AG08396 (cell line): ENCODE measurements around the gene RGP1.
A peak's percentile ranks its signal among the peaks of the same experiment; 100 is the strongest.

Experiments
- DNase-seq: peaks from one replicate; pipeline ENCODE4 v3.0.0; 2012; ENCODE audit warnings: low spot score, mixed read lengths

The RGP1 gene

DNA sequence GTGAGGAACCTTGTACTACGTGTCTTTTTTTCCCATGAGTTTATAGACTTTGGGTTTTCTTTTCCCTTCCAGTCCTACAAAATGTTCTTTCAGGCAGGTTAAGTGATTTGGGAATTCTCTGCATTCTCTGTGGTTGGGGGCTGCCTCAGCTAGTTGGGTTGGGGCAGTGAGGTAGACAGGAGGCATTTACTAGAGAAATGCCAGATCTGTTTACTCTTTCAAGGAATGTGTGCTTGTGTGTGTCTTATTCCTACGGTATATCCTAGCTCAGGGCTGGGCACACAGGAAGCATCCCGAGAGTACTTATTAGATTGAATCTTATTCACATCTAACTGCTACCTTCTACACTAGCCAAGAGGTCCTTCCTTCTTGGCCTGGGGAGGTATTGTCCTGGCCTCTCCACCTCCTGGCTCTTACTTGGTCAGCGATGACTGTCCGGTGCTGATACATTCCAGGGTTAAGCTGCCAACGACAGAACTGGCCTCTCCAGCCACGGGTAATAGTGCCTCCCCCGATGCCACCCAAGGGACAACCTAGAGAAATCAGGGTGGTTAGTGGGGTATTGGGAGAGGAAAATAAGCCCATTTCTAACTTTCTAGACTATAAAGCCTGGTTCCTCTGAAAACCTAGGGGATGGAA lies 5.1 kb upstream of the RGP1 start:
- DNase-seq = no peak

DNA sequence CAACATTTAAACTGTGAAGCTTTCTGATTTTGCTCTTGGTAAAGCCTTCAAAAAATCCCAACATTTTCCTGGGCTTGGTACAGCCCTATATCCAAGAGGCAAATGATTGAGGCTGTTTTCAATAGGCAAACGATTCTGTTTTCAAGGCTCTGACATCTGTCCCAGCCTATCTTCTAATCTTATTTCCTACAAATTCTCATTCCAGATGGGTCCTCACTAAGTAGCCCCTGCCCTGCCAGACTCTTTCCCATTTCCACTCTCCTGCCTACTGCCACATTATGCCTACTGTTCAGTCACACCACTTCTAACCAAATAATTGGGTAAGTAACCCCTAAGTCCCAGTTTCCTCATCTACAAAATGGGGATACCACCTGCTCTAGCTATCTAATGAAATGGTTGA lies 3.5 kb upstream of the RGP1 start:
- no peak for DNase-seq

DNA sequence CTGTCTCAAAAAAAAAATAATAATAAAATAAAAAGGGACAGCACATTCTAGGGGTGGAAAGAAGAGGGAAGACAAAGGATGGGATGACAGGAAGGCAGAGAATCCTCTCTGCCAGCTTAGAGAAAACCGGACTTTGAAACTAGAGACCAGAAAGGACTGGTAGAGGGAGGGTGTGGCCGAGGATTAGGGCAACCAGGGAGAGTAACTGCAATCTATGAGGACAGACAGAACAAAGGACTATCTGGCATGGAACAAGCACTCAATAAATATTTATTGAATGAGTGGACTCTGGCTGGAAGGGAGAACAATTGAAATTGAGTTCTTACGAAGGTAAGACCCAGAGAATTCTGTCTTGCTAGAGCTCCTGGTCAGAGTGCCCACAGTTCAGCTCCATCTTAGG lies 2.5 kb upstream of the RGP1 start:
- DNase-seq = no peak

DNA sequence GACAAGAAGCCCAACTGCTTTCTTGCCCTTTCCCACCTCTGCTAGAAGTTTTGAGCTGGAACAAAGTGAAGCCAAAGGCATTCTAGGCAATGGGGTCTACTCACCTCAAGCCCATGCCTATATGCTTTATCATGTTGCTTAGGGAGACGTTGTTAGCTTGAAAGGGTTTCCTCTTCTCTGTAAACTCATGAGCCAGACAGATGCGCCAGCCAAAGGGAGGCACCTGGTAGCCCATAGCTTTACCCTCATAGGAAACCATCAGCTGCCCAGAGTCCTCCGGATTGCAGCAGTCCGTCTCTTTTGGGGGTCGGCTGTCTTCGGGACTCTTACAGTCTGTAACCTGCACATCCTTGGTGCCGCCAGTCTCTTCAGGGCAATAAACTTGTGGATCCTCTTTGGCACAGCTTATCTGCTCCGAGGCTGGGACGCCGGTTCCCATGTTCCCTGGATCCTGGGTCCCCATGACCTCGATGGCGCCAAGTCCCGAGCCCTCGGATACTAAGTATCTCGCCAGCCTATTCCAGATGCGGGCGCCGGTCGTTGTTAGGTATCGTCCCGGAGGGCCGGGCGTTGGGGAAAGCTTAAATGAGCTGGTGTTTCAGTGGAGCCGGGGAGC lies 737 bp upstream of the RGP1 start:
- DNase-seq = no peak

DNA sequence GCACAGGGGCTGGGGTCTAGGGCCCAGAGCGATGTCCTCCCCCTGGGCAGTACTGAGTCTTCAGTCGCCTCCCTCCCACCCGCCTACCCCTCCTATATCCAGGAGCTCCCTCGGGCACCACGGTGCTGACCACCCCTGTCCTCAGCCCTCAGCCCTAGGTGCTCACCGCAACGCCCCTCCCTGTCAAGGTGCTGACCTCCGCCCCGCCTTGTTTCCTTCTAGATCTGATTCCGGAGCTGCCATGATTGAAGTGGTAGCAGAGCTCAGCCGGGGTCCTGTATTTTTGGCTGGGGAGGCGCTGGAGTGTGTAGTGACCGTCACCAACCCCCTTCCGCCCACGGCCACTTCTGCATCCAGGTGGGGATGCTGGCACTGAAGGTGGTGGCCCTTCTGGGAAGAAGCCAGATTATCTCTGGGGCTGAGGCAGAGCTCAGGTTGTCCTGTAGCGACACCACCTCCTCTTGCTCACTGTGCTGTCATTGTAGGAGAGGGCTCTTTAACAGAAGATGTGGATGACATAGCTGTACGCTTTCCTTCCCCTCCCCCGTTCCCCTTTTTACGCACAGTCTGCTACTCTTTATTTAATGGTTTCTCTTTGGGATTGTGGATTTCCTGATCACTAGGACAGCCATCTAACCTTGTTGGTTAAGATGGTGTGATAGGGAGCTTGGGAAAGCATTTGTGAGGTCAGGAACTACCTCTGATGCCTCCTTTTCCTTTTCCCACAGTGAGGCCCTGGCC lies 598 bp downstream of the RGP1 start:
- no peak for DNase-seq

DNA sequence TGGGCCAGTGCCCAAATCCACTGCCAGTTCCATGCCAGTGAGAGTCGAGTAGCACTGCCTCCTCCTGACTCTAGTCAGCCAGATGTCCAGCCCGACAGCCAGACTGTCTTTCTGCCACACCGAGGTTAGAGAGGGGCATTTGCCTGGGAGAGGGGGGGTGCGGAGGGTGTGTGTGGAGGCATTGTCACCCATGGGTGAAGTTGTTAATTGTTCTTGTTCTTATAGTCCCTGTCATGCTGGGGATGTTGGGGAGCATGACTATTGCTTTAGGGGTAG lies 1.1 kb downstream of the RGP1 start:
- no peak for DNase-seq

DNA sequence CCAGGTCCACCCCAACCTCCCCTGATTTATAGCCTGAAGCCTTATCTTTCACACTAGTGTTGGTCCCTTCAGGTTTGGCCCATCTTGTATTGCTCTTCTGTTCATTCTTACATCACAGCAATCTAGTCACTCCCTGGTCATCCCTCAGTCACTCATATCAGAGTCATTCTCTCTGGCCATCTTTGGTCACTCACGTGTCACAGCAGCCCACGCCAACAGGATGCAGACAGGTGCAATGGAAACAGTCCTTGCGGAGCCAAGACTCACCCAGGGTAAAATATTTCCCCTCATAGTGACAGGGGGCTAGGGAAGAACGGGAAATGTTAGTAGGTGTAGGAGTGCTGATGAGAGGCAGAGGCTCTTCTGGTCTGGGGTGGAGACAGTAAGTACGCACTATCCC lies 4.4 kb downstream of the RGP1 start:
- DNase-seq = no peak

DNA sequence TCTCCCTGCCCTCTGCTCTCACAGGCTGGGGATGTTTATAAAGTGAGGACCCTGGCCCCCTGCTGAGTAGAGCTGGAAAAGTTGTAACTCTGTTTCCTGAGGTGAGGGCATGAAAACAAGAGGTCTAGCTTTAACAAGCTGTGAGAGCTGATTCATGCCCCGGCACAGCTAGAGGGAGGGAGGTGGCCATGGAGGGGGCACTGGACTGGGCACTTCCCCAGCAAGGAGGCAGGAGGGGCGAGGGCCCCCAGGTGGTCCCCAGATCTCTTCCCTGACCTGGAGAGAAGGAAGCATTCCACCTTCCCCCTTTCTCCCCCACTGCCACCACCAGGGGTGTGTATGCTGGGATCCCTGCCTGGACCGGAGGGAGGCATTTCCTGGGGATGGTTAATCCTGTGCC lies 5.2 kb downstream of the RGP1 start, which contains the start of gene MSMP:
MSMP (minus strand) TSS at position 13 of the 400 bp plus-strand sequence. CDS start 147 bp downstream, outside the sequence.
- DNase-seq = no peak

DNA sequence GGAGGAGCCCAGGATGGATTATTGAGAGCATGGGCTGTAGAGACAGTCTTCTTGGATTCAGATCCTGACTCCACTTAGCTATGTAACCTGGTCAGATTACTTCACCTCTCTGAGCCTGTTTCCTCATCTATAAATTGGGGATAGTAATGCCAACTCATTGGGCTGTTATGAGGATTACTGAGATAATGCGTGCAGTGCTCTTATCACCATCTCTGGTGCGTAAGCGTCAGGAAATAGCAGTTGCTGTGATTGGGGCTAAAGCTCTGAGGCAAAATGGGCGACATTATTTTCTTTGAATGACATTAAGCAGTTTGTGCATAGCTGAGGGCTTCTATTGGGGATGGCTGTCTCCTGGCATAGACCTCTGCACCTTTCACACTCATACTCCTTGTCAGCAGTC lies 6.0 kb downstream of the RGP1 start:
- no peak for DNase-seq

DNA sequence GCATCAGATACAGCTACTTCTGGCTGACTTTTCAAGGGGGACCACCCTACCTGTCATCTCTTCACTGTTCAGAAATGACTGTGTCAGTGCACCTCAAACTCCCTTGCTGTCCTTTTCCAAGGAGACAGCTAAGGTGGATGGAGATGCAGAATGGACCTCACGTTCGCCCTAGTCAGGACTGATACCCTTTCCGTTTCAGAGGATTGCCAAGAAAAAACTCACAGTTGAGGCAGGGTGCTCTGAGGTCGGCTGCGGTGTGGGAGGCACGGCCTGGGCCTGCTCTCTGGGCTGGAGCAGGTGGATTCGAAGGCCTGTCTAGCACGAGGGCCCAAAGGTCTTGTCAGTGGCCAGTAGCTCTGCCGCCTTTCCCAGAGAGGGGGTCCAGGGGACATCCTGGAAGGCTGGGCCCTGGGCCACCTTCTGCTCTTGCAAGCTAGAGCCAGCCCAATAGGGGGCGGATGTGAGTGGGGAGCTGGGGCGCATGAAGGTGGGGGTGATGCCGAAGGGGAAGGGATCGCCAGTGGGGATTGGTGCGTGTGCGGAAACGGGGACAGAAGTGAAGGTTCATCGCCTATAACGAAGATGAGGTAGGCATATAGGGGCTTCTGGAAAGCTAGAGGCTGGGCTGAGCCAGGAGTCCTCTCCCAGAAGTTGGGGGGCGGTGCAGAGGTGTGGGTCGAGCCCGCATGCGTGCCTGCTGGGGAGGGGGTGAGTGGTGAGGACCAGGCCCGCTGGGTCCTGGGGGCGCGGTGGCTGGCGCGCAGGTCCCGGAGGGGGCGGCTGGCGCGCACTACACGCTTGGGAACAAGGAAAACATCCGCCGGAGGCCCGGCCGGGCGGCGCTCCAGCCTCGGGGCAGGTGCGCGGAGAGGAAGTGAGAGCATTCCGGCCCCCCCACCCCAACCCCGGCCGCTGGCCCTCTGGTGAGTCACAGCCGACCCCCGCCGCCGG lies 7.5 kb downstream of the RGP1 start:
- DNase-seq = peak; percentile 34

DNA sequence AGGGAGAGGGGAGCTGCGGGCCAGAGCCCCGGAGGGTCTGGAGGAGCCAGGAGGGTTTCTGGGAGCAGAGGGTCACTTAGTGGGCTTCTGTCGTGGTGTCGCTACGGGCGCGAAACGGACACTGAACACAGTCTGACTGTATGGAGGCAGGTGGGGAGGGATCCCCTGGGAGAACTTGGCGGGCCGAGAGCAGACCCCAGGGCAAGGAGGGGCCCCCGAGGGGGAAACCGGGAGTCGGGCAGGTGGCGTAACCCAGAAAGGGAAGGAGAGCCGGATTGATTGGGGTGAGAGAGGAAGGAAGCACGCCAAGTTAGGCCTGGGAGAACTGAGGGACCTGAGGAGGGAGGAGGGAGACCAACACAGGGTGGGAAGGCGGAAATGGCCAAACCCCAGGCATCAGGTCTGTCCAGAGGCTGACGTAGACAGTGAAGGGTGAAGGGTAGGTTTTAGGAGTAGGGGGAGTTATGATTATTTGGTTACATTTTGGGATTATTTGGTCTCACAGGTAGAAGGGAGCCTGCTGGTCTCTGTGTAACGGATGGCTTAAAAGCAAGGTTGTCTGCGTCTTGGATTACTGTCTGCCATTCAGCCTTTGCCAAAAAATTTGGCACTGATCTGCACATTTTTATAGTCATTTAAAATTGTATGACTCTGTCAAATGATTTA lies 8.3 kb downstream of the RGP1 start:
- no peak for DNase-seq

DNA sequence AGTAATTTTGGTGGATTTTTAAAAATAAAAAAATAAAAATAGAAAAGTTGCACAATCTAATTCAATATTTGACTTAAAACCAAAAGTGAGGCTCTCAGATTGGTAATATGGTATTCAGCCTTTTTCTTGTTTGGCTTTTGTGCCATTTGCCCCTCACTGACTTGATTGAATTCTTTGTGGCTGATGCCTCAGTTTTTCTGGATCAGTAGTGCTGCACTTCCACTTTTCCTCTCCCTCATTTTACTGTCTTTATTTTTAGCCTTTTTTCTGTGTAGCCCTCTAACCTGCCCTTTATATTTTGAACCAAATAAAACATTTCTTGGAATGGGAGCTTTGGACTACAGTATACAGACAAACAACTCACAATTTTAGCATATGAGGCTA lies 8.8 kb downstream of the RGP1 start:
- no peak for DNase-seq

DNA sequence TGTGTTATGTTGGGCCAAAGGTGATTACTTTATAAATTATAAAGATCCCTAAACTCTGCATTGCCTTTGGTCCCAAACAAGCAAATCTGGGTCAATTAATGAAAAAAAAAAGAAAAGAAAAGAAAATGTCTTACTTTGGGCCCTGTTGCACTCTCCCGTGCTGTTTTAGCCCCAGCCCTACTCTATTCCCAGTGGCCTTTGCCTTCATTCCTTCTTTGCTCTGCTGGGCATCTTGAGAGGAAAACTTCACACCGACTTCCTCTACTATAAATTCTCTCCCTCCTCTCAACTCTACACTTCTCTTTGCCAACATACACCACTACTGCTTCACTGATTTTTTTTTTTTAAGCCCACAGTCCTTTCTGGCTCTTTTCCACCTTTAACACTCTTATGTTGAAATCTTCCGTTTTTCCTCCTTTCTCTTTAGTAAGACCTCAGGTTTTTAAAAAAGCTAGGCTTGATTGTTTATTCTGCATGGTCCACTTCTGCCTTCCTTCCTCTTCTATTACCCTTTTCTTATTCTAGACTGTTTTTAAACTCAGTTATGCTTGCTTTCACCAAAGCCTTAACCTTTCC lies 9.5 kb downstream of the RGP1 start:
- DNase-seq = no peak

DNA sequence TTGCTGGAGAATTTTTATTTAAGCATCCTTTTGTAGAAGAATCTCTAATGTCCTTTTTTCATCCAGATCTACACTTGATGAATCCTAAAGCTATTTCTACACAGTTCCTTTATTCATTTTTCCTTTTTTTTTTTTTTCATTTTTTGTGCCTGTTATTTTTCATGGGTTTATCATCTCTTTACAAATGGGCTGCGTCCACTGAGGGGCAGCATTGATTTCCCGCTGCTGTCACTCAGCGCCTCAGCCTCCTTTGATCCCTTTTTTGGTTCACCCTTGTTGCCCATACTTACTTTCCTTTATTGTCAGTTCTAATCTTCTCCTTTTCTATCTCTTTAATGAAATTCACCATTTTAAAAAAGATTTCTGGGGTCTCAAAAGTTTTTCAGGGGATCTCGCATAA lies 10.7 kb downstream of the RGP1 start:
- no peak for DNase-seq

DNA sequence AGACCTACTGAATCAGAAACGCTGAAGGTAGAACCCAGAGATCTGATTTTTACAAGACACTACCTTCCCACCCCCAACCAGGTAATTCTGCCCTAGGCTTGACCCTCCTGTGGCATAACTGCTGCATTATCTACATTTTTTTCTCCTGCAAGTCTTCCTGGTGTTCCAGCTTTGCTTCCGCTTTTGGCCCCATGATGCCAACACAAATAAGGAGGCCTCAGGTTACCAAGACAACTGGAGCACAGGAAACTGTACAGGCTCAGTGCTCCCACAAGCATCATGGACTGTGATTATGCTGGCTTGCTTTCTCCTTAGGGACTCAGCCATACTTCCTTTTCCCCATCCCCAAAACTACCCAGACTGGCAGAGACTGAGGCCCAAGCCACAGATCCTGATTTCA lies 11.6 kb downstream of the RGP1 start:
- no peak for DNase-seq

DNA sequence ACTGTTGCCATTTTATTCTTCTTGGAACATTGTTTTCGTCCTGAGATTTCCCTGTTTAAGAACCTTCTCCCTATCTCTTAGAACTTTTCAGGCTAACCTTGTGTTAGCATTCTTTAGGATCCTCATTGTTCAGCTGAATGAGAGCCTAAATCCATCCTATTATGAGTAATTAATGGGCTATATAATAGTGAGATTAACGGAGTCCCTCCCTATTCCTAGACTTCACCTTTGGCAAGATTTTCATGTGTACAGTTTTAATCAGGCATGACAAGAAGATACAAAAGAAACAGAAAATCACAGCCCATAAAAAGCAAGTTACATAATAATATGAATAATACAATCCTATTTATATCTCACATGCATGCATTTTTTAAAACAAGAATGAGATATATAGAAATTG lies 14.1 kb downstream of the RGP1 start:
- DNase-seq = no peak

DNA sequence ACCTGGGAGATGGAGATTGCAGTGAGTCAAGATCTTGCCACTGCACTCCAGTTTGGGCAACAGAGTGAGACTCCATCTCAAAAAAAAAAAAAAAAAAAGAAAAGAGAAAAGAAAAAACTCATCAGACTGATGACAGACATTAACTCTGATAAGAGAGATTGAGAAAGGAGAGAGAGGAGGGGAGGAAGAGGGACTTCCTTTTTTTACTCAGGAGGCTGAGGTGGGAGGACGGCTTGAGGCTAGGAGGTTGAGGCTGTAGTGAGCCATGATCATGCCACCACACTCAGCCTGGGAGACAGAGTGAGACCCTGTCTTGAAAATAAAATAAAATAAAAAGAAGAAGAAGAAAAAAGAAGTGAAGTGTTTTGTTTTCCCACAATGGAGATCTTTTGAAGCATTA lies 14.7 kb downstream of the RGP1 start:
- DNase-seq = no peak

DNA sequence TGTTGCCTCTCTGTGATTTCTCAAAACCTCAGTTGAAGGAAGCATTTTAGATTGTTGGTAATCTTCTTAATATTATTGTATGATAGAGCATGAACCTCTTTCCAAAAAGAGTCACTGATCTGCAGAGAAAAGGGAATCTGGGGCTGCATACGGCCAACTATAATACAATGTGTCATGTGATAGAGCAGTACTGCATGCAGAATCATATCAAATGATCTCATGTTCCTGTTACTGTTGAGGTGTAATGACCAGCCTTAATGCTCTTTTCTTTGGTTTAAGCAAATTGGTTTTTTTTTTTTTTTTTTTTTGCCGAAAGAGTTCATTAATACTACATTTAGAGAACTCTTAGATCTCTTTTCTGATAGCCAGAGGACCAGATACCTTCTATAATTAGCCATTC lies 17.9 kb downstream of the RGP1 start:
- no peak for DNase-seq

DNA sequence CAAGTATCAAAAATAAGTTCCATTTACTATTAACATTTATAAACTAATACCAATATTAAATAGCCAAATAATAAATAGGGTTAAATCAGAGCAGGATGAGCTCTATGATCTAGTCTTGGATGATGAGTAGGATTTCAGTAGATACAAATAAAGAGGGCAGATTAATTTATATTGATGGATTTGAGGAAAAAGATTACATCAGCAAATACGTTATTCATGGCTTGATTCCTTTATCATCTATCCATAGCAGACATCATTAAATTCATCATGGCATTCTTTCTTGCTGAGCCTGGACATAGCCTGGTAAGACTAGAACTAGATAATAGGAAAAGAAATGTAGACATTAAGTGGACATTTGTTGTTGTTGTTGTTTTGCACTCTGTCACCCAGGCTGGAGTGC lies 18.4 kb downstream of the RGP1 start:
- DNase-seq = no peak

DNA sequence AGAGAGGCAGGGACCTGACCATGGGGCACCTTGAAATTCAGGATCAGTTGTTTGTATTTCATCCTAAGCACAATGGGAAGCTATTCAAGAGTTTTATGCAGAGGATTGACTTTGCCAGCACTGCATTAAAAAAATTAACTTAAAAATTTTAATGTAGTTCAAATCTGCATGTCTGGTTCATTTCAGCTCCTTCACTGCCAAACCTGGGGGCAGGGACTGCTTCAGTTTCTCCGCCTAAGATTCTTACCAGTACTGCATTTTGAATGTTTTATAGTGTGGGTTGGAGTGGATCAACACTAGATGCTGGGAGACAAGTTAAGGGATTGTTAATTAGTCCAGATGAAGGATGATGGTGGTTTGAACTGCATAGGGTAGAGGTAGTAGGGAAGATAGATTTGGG lies 20.7 kb downstream of the RGP1 start:
- DNase-seq = no peak

DNA sequence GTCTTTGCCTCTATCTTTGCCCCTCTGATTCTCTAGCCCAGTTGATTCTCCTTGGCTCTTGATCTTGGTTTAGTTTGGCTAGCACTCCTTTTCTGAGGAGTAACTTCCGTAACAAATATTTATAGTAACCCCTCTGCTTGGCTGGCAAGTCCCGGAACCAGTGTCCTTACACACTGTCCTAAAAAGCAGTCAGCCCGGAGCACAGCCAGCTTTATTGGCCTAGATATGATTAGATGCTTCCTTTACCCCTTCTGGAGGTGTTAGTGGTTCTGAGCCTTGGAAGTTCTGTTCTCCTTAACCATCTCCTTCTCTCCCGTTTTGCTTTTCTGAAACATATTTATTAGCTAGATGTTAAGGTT lies 22.0 kb downstream of the RGP1 start:
- no peak for DNase-seq

DNA sequence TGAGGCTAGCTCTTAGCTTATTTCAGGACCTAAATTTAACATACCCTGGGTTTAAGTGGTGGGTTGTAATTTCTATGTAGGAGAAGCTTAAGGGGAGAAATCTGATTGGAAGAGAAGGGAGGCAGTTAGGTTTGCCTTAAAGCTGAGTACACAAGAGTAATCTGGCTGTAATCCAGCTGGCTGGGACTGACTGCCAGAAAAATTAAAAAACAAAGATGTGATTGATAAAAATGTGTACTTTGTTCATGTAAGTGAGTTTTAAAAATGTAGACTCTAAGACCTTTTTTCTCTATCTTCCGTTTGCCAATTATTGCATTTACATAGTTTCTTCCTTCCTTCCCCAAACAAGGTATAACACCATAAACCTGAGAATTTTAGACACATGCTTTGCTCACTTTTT lies 22.4 kb downstream of the RGP1 start:
- DNase-seq = no peak
